Liver (tissue), 9 donors: ENCODE results near the gene SLC47A2. TPM values are rescaled to one million over a fixed set of nuclear protein-coding genes. Genes with fewer than 3 reads are reported as not detected.
A peak's percentile ranks its signal among the peaks of the same experiment; 100 is the strongest.

Experiments used
- DNase-seq: peaks from one replicate; pipeline ENCODE4 v3.0.0-alpha.2; 2017; ENCODE audit warnings: low spot score
- H3K27ac ChIP-seq, 2 donors: one replicate each; pipeline ENCODE4 v1.7.0; 2013; ENCODE audit warnings: inconsistent platforms in 2 of 2, low read length in 2 of 2, control low read depth in 1 of 2, low read depth in 1 of 2, mild to moderate bottlenecking in 1 of 2
- H3K27me3 ChIP-seq, 4 donors: one replicate each; pipeline versions ENCODE4 v1.6.1 to v1.7.0; 2013; ENCODE audit warnings: low read length in 3 of 4, inconsistent platforms in 1 of 4, mild to moderate bottlenecking in 1 of 4, moderate library complexity in 1 of 4; ENCODE audit not compliant: control insufficient read depth in 4 of 4, insufficient read depth in 4 of 4
- H3K36me3 ChIP-seq, 4 donors: one replicate each; pipeline versions ENCODE4 v1.6.1 to v1.7.0; 2013; ENCODE audit warnings: low read length in 3 of 4, mild to moderate bottlenecking in 3 of 4, low read depth in 1 of 4, moderate library complexity in 1 of 4; ENCODE audit not compliant: control insufficient read depth in 4 of 4, insufficient read depth in 3 of 4
- H3K4me1 ChIP-seq, 4 donors: one replicate each; pipeline versions ENCODE4 v1.6.1 to v1.7.0; 2013; ENCODE audit warnings: low read length in 3 of 4, mild to moderate bottlenecking in 3 of 4, moderate library complexity in 1 of 4; ENCODE audit not compliant: control insufficient read depth in 4 of 4, insufficient read depth in 4 of 4
- H3K4me3 ChIP-seq, 3 donors: one replicate each; pipeline versions ENCODE4 v1.6.1 to v1.7.0; 2013; ENCODE audit warnings: low read length in 3 of 3, control low read depth in 1 of 3, low read depth in 1 of 3, mild to moderate bottlenecking in 1 of 3
- H3K9ac ChIP-seq, 2 donors: one replicate each; pipeline ENCODE4 v1.7.0; 2013; ENCODE audit warnings: low read length in 2 of 2, mild to moderate bottlenecking in 2 of 2, moderate library complexity in 2 of 2, control low read depth in 1 of 2, low read depth in 1 of 2
- H3K9me3 ChIP-seq, 4 donors: one replicate each; pipeline versions ENCODE4 v1.6.1 to v1.7.0; 2013; ENCODE audit warnings: low read length in 3 of 4; ENCODE audit not compliant: control insufficient read depth in 4 of 4
- CTCF ChIP-seq: fragments of 150-350 bp; IDR thresholded peaks from 2 replicates; pipeline ENCODE4 v1.5.1; 2017; ENCODE audit warnings: improper control_type of control experiment, low read depth, low read length; ENCODE audit not compliant: missing input control
- FOXA1 ChIP-seq: IDR thresholded peaks from 2 replicates; pipeline ENCODE4 v1.6.1; 2016; ENCODE audit warnings: antibody characterized with exemption
- HNF4A ChIP-seq, 2 donors: conservative IDR thresholded peaks; 2 replicates each; pipeline ENCODE4 v1.6.1; 2016; ENCODE audit warnings: antibody characterized with exemption in 2 of 2, mild to moderate bottlenecking in 2 of 2
- HNF4G ChIP-seq: IDR thresholded peaks from 2 replicates; pipeline ENCODE4 v1.6.1; 2016; ENCODE audit warnings: antibody characterized with exemption
- RAD21 ChIP-seq, 2 donors: IDR thresholded peaks; 2 replicates each; pipeline ENCODE4 v1.6.1; 2016; ENCODE audit warnings: antibody characterized with exemption in 2 of 2, mild to moderate bottlenecking in 2 of 2
- REST ChIP-seq: IDR thresholded peaks from 2 replicates; pipeline ENCODE4 v1.6.1; 2016; ENCODE audit warnings: antibody characterized with exemption, mild to moderate bottlenecking
- SP1 ChIP-seq: IDR thresholded peaks from 2 replicates; pipeline ENCODE4 v1.6.1; 2018; ENCODE audit warnings: antibody characterized with exemption, mild to moderate bottlenecking
- WGBS: extraction: QIAGEN DNeasy Blood & Tissue Kit; methylation state at CpG from one replicate; pipeline ENCODE4 v1.1.7; 2013; 5-methylcytosine and 5-hydroxymethylcytosine counted together
- polyA plus RNA-seq, 2 donors: library from polyadenylated mRNA; stranded (reverse) in 1 of 2; unstranded in 1 of 2; fragments of 200-250 nt in 1 of 2; fragments of >200 nt in 1 of 2; fragmentation: Nextera tagmentation in 1 of 2; extraction: Ambion mirVana in 1 of 2; gene quantifications; one replicate each; pipeline versions ENCODE4 v1.2.1 to v1.2.3, GENCODE V29; 2013 to 2015
- total RNA-seq, 2 donors: library from RNA; depleted of rRNA; stranded (reverse); fragments of >200 nt; gene quantifications; one replicate each; pipeline ENCODE4 v1.2.3, GENCODE V29; 2014
- donor health status: healthy.
- donor health status: healthy.
- donor health status: healthy.
- donor health status: healthy.
- donor health status: healthy.

Gene SLC47A2
- total and polyA plus RNA-seq, 4 donors, result 0.08 TPM; not detected in 3

- TF ChIP-seq REST (no peak), FOXA1 (no peak)
Measured at GRCh38 chr17:19736071-19736470, 19.7 kb upstream of the SLC47A2 start (continued).

GRCh38 chr17:19733953-19734526, 17.7 kb upstream of the SLC47A2 start:
- TF ChIP-seq HNF4A (conservative IDR thresholded peaks at IDR 0.05) (peak in 1 of 2 donors; percentile 27), CTCF (no peak)
- Histone ChIP-seq H3K36me3 (no peaks in the 10 kb centered on the region), H3K9me3 (no peaks in the 10 kb centered on the region), H3K4me3 (no peak overlapping the region), H3K9ac (no peak overlapping the region), H3K4me1 (no peaks in the 10 kb centered on the region), H3K27me3 (no peaks in the 10 kb centered on the region), H3K27ac (no peak overlapping the region)
- DNase-seq, result no peak
- WGBS, result 70% methylated on average over 11 of the region's 11 CpGs

GRCh38 chr17:19731626-19732025, 15.2 kb upstream of the SLC47A2 start:
- WGBS, result 95% methylated on average over 11 of the region's 11 CpGs
- TF ChIP-seq SP1 (no peak), REST (no peak), RAD21 (IDR thresholded peaks at IDR 0.05) (no peak), HNF4G (no peak), HNF4A (conservative IDR thresholded peaks at IDR 0.05) (no peak)
- H3K27ac ChIP-seq, result no peak overlapping the region
- no peak for DNase-seq
- H3K9ac ChIP-seq, result no peak overlapping the region
- no peaks in the 10 kb centered on the region for H3K36me3 ChIP-seq
- peaks cover 5 to 11% (median 8%) of the 10 kb centered on the region in 4 donors for H3K4me1 ChIP-seq
- no peaks in the 10 kb centered on the region for H3K9me3 ChIP-seq
- no peak overlapping the region for H3K4me3 ChIP-seq
- no peaks in the 10 kb centered on the region for H3K27me3 ChIP-seq
